GM20000 (cell line): Measurements from ENCODE around the gene LCAT.

Source experiments
- DNase-seq: peaks from one replicate; pipeline ENCODE4 v3.0.0; 2012; ENCODE audit warnings: low spot score
- CTCF ChIP-seq: IDR thresholded peaks from 2 replicates; pipeline ENCODE4 v1.5.1; 2012; ENCODE audit warnings: mild to moderate bottlenecking, control low read depth; ENCODE audit errors: extremely low read depth, missing control alignments

Gene LCAT

GRCh38 chr16:67902831-67903230, 41.1 kb downstream of the LCAT start:
- TF ChIP-seq CTCF, result no peak

GRCh38 chr16:67901734-67902133, 42.2 kb downstream of the LCAT start:
- no peak for TF ChIP-seq CTCF
- no peak for DNase-seq

More at GRCh38 chr16:67902831-67903230, 41.1 kb downstream of the LCAT start:
- DNase-seq, result no peak

GRCh38 chr16:67897231-67897630, 46.7 kb downstream of the LCAT start:
- DNase-seq, result no peak
- no peak for TF ChIP-seq CTCF

GRCh38 chr16:67893743-67894399, 50.0 kb downstream of the LCAT start:
- no peak for TF ChIP-seq CTCF
- DNase-seq, result no peak

- peak; percentile 100 for DNase-seq
- TF ChIP-seq CTCF, result no peak
Observed at GRCh38 chr16:67892899-67893742, 50.8 kb downstream of the LCAT start, which contains the start of gene PSKH1. Gene PSKH1 (plus strand): TSS chr16:67893254. CDS start chr16:67908750, 15,496 bp downstream.

GRCh38 chr16:67892375-67892774, 51.5 kb downstream of the LCAT start:
- no peak for DNase-seq
- TF ChIP-seq CTCF, result no peak
